GM19372 (cell line): Measurements from ENCODE around the gene TMEM86B.
A peak's percentile ranks its signal among the peaks of the same experiment; 100 is the strongest.

ENCODE experiments used
- ATAC-seq: cut with Tn5 transposase; IDR thresholded peaks from one replicate; pipeline ENCODE4 v1.9.1; 2021; ENCODE audit warnings: mild to moderate bottlenecking, low read depth, moderate library complexity; ENCODE audit not compliant: unreplicated experiment

The TMEM86B gene, protein sequence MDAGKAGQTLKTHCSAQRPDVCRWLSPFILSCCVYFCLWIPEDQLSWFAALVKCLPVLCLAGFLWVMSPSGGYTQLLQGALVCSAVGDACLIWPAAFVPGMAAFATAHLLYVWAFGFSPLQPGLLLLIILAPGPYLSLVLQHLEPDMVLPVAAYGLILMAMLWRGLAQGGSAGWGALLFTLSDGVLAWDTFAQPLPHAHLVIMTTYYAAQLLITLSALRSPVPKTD

DNA sequence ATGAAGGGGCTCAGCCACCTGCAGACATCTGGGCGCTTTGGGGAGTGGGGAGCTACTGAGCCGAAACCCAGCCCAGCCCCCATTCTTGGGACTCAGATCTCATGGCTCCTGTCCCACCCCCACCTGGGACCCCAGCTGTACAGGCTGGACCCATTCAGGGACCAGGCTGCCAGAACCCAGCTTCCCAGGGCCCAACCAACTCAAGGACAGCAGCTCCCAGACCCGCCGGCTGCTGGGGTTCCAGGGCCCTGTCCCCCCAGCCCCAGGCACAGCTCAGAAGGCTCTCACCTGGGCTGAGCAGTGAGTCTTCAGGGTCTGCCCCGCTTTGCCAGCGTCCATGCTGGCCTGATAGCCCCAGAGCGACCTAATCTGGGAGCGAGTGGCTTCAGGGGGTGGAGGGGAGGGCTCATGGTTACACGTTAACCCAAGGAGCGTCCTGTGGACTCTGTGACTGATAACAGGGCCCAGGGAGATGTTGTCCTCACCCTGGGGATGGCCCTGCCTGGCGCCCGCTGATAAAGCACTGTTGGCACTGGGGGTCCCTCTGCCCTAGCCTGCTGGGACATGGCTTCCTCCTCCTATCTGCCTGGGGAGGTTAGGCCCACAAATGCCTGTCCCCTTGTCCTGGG, at the start of gene TMEM86B:
Gene TMEM86B, minus strand, starts transcription at position 361 of the 629 bp plus-strand sequence. Its CDS starts 22 bp downstream, at position 339.
- ATAC-seq, result no peak

DNA sequence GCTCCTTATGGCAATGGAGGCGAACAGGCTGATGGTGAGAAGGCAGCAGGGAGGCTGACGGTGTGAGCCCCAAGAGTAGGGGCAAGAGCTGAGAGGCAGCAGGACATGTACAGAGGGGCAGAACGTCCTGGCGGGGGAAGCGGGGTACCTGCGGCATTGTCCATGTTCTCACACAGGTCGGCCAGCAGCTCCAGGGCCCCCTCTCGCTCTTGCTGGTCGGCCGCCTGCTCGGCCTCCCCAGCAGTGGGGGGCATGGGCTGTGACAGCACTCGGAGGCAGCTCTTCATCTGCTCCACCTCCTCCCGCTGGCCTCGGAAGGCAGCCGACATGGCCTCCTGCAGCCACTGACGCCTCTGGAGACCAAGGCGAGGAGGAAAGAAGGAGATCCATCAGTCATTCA, 48.9 kb upstream of the TMEM86B start:
- ATAC-seq, result no peak

DNA sequence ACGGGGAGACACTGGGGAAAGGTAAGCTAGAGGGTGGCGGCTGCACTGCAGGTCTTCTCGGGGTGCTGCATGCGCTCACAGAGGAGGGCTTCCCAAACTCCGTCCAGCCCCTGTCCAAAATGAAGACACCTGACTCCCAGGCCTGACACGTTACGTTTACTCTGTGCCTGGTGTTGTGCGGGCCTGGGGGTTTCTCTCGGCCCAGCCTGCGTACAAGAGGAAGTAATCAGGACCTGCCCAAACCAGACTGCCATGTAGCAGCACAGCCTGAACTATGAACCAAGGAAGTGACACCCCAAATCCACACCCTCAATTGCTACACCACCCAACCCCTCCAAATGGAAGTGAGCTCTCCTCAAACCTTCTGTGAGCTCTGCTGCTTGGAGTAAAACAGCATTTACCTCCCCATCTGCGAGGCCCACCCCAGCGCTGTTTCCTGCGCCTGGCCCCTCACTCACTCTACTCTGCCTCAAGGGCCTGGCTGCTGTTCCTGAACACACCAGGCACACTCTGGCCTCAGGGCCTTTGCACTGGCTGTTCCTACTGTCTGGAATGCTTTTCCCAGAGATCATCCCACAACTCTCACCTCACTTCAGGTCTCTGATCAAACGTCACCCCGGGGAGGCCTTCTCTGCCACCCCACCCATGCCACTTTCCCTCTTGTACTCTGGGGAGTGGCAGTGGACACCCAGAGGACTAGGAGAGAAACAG, 48.3 kb upstream of the TMEM86B start:
- ATAC-seq, result no peak

DNA sequence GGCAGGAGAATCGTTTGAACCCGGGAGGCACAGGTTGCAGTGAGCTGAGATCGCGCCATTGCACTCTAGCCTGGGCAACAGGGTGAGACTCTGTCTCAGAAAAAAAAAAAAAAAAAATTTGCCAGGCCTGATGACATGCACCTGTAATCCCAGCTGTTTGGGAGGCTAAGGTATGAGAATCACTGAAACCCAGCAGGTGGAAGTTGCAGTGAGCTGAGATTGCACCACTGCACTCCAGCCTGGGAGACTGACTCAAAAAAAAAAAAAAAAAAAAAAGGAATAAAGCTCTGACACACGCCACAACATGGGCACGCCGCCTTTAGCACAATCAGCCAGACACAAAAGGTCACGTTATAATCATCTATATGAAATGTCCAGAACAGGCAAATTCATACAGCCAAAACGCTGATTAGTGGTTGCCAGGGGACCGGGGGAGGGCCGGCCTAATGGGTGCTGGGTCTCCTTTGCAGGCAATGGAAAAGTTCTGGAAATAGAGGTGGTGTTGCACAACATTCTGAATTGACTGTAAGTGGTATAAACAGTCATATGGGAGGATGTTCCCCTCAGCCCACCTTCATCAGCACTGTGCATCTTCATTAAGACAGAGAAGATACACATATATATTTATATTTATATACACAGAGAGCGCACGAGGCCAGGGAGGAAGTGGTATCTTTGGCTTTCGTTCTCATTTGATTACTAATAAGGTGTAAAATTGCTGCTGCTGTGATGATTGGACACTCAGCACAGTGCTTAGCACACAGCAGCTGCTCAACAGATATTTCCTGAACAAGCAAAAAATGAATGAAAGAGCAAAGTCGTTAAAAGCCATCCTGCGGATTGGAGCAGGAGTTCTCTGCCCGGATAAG, 47.5 kb upstream of the TMEM86B start:
- no peak for ATAC-seq

DNA sequence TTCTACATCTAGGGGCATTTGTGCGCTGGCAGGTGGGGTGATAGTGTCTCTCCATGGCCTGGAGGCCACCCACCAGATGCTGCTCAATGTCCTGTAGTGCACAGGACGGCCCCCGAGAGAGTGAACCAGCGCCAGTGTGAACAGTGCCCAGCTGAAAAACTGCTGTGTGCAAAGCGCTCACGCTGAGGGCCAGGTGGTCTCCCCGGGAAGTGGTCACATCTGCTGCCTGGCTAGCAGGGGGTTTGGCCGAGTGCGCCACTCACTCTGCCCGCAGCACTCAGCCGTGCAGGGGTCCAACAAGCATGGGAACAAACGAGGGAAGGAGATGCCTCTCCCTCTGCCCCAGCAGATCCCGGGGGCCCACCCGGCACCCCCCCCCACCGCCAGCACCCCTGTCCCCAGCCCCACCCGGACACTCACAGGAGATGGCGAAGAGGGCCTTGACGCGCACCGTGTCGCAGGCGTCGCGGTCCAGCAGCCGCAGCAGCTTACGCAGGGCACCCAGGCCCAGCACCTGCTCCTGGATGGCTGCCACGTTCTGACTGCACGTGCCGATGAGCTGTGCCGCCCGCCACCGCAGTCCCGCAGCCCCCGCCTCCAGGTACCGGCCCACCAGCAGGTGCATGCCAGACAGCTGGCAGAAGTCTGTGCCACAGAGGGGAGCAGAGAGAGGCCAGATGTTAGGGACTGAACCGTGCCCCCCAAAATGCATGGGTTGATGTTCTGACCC, 45.6 kb upstream of the TMEM86B start:
- ATAC-seq, result no peak

DNA sequence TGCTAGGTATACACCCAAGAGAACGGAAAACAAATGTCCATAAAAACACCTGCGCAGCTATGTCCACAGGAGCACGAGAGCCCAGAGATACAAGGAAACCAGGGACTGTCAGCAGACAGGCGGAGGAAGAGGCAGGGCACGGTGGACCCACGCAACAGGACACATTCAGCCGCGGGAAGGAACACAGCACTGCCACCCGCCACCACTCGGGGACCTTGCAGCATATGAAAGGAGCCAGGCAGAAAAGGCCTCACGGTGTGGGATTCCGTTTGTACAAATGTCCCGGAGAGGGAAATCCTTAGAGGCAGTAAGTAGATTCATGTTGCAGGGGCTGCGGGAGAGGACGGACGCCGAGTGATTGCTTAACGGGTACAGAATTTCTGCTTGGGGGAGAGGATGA, 43.6 kb upstream of the TMEM86B start:
- no peak for ATAC-seq

GRCh38 chr19:55270172-55270942, 41.8 kb upstream of the TMEM86B start:
- ATAC-seq, result no peak

GRCh38 chr19:55269299-55269698, 40.7 kb upstream of the TMEM86B start:
- ATAC-seq, result no peak

GRCh38 chr19:55266840-55267239, 38.3 kb upstream of the TMEM86B start:
- ATAC-seq, result no peak

GRCh38 chr19:55266404-55266803, 37.8 kb upstream of the TMEM86B start:
- no peak for ATAC-seq

GRCh38 chr19:55265723-55266386, 37.3 kb upstream of the TMEM86B start:
- no peak for ATAC-seq

GRCh38 chr19:55265173-55265572, 36.6 kb upstream of the TMEM86B start:
- no peak for ATAC-seq

DNA sequence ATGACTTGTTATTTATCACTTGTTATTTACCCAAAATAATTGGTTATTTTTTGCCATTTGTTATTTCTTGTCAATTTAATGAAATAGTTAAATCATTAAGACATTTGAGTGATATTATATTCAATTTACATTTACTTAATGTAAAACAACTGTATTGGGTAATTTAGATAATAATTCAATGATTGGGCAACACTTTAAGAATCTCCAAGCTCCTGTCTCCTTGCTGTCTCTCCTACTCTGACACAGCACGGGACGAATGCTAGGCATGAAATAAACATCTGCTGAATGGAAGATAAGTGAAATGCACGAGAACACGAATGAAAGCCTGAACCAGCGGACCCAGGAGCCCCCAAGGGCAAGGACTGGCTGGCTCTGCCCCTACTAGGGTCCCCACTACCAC, 36.0 kb upstream of the TMEM86B start:
- no peak for ATAC-seq

DNA sequence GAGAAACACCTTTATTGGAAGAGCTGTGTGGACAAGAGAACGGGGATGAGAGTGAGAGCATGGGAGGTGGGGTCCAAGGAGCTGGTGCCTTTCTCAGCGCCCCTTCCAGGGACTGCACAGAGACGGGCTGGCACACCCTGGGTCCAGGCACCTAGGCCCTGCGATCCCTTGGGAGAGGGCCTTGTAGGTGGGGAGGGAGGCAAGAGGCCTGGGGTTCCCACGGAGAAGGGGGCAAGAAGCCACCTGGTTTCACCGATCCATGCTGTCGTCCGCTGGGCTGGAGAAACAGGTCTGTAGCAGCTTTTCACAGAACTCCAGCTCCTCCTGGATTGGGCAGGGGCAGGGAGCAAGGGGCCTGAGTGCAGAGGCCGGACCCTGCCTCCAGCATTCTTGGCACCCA, 33.8 kb upstream of the TMEM86B start:
- ATAC-seq, result no peak

GRCh38 chr19:55261671-55262126, 33.1 kb upstream of the TMEM86B start:
- ATAC-seq, result no peak

GRCh38 chr19:55259540-55260210, 31.1 kb upstream of the TMEM86B start:
- ATAC-seq, result no peak

DNA sequence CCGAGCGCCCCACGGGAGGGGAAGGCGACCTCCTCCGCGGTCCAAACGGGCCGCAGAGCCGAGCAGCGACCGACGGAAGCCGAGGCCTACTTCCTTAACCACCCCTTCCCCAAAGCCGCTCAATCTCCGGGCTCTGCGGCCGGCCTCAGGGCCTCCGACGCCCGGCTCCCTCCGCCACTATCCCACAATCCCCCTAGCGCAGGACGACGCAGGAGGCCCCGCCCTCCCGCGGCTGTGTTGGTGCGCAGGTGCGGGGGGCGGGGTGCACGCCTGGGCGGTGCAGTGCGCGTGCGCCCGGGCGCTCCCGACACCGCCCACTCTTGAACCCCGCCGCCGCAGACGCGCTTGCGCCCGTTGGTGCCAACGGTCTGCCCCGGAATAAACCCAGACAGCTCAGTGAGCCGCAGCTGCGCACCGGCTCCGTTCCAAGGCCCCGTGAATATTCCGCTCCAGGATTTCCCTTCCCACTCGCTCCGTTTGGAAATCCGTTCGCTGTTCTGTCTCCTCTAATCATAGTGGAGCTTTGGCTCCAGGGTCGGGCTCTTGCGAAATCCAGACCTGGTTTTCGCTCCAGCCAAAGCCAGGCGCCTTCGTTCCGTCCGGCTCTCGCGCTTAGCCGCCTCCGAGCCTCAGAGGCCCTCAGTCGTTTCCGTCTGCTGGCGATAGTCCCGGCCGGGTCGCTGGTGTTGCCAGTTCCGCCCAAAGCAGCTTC, 30.4 kb upstream of the TMEM86B start, which contains the start of gene PPP6R1:
Gene PPP6R1, minus strand, starts transcription at position 190 of the 712 bp plus-strand sequence. CDS start 11,914 bp downstream, outside the sequence.
- peak; percentile 71 for ATAC-seq

- ATAC-seq, result peak; percentile 19
These were observed 29.9 kb upstream of the TMEM86B start for GRCh38 chr19:55258476-55258827.
